ENCODE results near the gene ANGPTL2.

The ANGPTL2 gene

GRCh38 chr9:127079446-127080140 is 42.8 kb downstream of the ANGPTL2 start:
- H2BK120ac ChIP-seq (ENCODE audit: insufficient read depth, low read length, poor library complexity): no peak overlapping the region
- H4K12ac ChIP-seq (ENCODE audit: low read depth, low read length): no peak overlapping the region
- no peaks in the 10 kb centered on the region for H3K27me3 ChIP-seq (ENCODE audit: insufficient read depth, low read length)
- no CpG with 5 or more reads among the region's 8 CpGs for WGBS (ENCODE audit: extremely low coverage, insufficient coverage, insufficient read length)
- no peak overlapping the region for H3K14ac ChIP-seq (ENCODE audit: low read length)
- H3K36me3 ChIP-seq (ENCODE audit: control insufficient read depth in 1 of 2, insufficient read depth in 2 of 2, low read length in 2 of 2): no peaks in the 10 kb centered on the region
- no peak overlapping the region for H4K91ac ChIP-seq (ENCODE audit: low read depth, low read length)
- H3K4me1 ChIP-seq (ENCODE audit: control insufficient read depth in 1 of 2, insufficient read depth in 2 of 2, low read length in 2 of 2): peaks cover 9 to 17% of the 10 kb centered on the region in 2 experiments
- H3K18ac ChIP-seq (ENCODE audit: low read length): no peak overlapping the region
- no peak overlapping the region for H2AK5ac ChIP-seq (ENCODE audit: low read length)
- no peak overlapping the region for H2BK12ac ChIP-seq (ENCODE audit: low read length)
- no peak overlapping the region for H3K4me3 ChIP-seq (ENCODE audit: low read depth, low read length)
- H2AFZ ChIP-seq (ENCODE audit: insufficient read depth, low read length, poor library complexity): no peak overlapping the region
- H3K79me1 ChIP-seq (ENCODE audit: low read length): no peaks in the 10 kb centered on the region
- H3K27ac ChIP-seq (ENCODE audit: low read depth, low read length): no peak overlapping the region
- no peak overlapping the region for H3K23ac ChIP-seq (ENCODE audit: low read length)
- H3K9ac ChIP-seq (ENCODE audit: low read length): no peak overlapping the region
- no peak overlapping the region for H4K8ac ChIP-seq (ENCODE audit: low read depth, low read length)
- DNase-seq: no peak
- H2BK5ac ChIP-seq (ENCODE audit: low read depth, low read length, poor library complexity): no peak overlapping the region
- peaks cover 4% of the 10 kb centered on the region for H3K9me3 ChIP-seq (ENCODE audit: insufficient read depth, low read depth, low read length)
- no peak overlapping the region for H3K4ac ChIP-seq (ENCODE audit: low read depth, low read length)
- no peaks in the 10 kb centered on the region for H3K79me2 ChIP-seq (ENCODE audit: control insufficient read depth, insufficient read depth, low read length, poor library complexity)
- no peak overlapping the region for H3K4me2 ChIP-seq (ENCODE audit: low read length)

GRCh38 chr9:127078988-127079387 is 43.4 kb downstream of the ANGPTL2 start:
- Histone ChIP-seq H4K8ac (ENCODE audit: low read depth, low read length) (no peak overlapping the region), H2BK120ac (ENCODE audit: insufficient read depth, low read length, poor library complexity) (no peak overlapping the region), H2BK5ac (ENCODE audit: low read depth, low read length, poor library complexity) (no peak overlapping the region), H3K18ac (ENCODE audit: low read length) (no peak overlapping the region), H2AK5ac (ENCODE audit: low read length) (no peak overlapping the region), H3K14ac (ENCODE audit: low read length) (no peak overlapping the region), H2BK12ac (ENCODE audit: low read length) (no peak overlapping the region), H3K9me3 (ENCODE audit: insufficient read depth, low read depth, low read length) (peaks cover 1% of the 10 kb centered on the region), H3K27ac (ENCODE audit: low read depth, low read length) (no peak overlapping the region), H2AFZ (ENCODE audit: insufficient read depth, low read length, poor library complexity) (no peak overlapping the region), H3K4me1 (ENCODE audit: control insufficient read depth in 1 of 2, insufficient read depth in 2 of 2, low read length in 2 of 2) (peaks cover 4 to 12% of the 10 kb centered on the region in 2 experiments), H3K27me3 (ENCODE audit: insufficient read depth, low read length) (no peaks in the 10 kb centered on the region), H3K4me3 (ENCODE audit: low read depth, low read length) (no peak overlapping the region), H4K91ac (ENCODE audit: low read depth, low read length) (no peak overlapping the region), H3K4me2 (ENCODE audit: low read length) (no peak overlapping the region), H4K12ac (ENCODE audit: low read depth, low read length) (no peak overlapping the region), H3K4ac (ENCODE audit: low read depth, low read length) (no peak overlapping the region), H3K79me1 (ENCODE audit: low read length) (no peaks in the 10 kb centered on the region), H3K36me3 (ENCODE audit: control insufficient read depth in 1 of 2, insufficient read depth in 2 of 2, low read length in 2 of 2) (no peaks in the 10 kb centered on the region), H3K23ac (ENCODE audit: low read length) (no peak overlapping the region), H3K79me2 (ENCODE audit: control insufficient read depth, insufficient read depth, low read length, poor library complexity) (no peaks in the 10 kb centered on the region), H3K9ac (ENCODE audit: low read length) (no peak overlapping the region)
- no CpG with 5 or more reads among the region's 1 CpG for WGBS (ENCODE audit: extremely low coverage, insufficient coverage, insufficient read length)
- DNase-seq: no peak

GRCh38 chr9:127078336-127078735 is 44.1 kb downstream of the ANGPTL2 start:
- Histone ChIP-seq H3K4me1 (ENCODE audit: control insufficient read depth in 1 of 2, insufficient read depth in 2 of 2, low read length in 2 of 2) (peaks cover 2 to 6% of the 10 kb centered on the region in 2 experiments), H3K4me2 (ENCODE audit: low read length) (no peak overlapping the region), H3K9ac (ENCODE audit: low read length) (no peak overlapping the region), H3K4ac (ENCODE audit: low read depth, low read length) (no peak overlapping the region), H3K4me3 (ENCODE audit: low read depth, low read length) (no peak overlapping the region), H2AK5ac (ENCODE audit: low read length) (no peak overlapping the region), H3K18ac (ENCODE audit: low read length) (no peak overlapping the region), H3K79me1 (ENCODE audit: low read length) (no peaks in the 10 kb centered on the region), H3K79me2 (ENCODE audit: control insufficient read depth, insufficient read depth, low read length, poor library complexity) (no peaks in the 10 kb centered on the region), H3K23ac (ENCODE audit: low read length) (no peak overlapping the region), H3K9me3 (ENCODE audit: insufficient read depth, low read depth, low read length) (peaks cover 1% of the 10 kb centered on the region), H3K27ac (ENCODE audit: low read depth, low read length) (no peak overlapping the region), H3K36me3 (ENCODE audit: control insufficient read depth in 1 of 2, insufficient read depth in 2 of 2, low read length in 2 of 2) (no peaks in the 10 kb centered on the region), H2BK120ac (ENCODE audit: insufficient read depth, low read length, poor library complexity) (no peak overlapping the region), H4K91ac (ENCODE audit: low read depth, low read length) (no peak overlapping the region), H2BK12ac (ENCODE audit: low read length) (no peak overlapping the region), H2AFZ (ENCODE audit: insufficient read depth, low read length, poor library complexity) (no peak overlapping the region), H3K27me3 (ENCODE audit: insufficient read depth, low read length) (no peaks in the 10 kb centered on the region), H4K12ac (ENCODE audit: low read depth, low read length) (no peak overlapping the region), H2BK5ac (ENCODE audit: low read depth, low read length, poor library complexity) (no peak overlapping the region), H3K14ac (ENCODE audit: low read length) (no peak overlapping the region), H4K8ac (ENCODE audit: low read depth, low read length) (no peak overlapping the region)
- peak in 1 of 2 donors; percentile 56 for DNase-seq
- WGBS (ENCODE audit: extremely low coverage, insufficient coverage, insufficient read length): no CpG with 5 or more reads among the region's 6 CpGs

- H3K18ac ChIP-seq (ENCODE audit: low read length): no peak overlapping the region
- WGBS (ENCODE audit: extremely low coverage, insufficient coverage, insufficient read length): no CpG with 5 or more reads among the region's 2 CpGs
Measured at GRCh38 chr9:127077644-127077946, 44.8 kb downstream of the ANGPTL2 start.

More at GRCh38 chr9:127077644-127077946, 44.8 kb downstream of the ANGPTL2 start:
- Histone ChIP-seq H3K79me1 (ENCODE audit: low read length) (no peaks in the 10 kb centered on the region), H4K8ac (ENCODE audit: low read depth, low read length) (no peak overlapping the region), H2BK12ac (ENCODE audit: low read length) (no peak overlapping the region), H2BK5ac (ENCODE audit: low read depth, low read length, poor library complexity) (no peak overlapping the region), H3K9me3 (ENCODE audit: insufficient read depth, low read depth, low read length) (peaks cover 1% of the 10 kb centered on the region), H3K36me3 (ENCODE audit: control insufficient read depth in 1 of 2, insufficient read depth in 2 of 2, low read length in 2 of 2) (no peaks in the 10 kb centered on the region), H3K4ac (ENCODE audit: low read depth, low read length) (no peak overlapping the region), H3K4me1 (ENCODE audit: control insufficient read depth in 1 of 2, insufficient read depth in 2 of 2, low read length in 2 of 2) (peaks cover 0 to 5% of the 10 kb centered on the region in 2 experiments), H2BK120ac (ENCODE audit: insufficient read depth, low read length, poor library complexity) (no peak overlapping the region), H3K4me2 (ENCODE audit: low read length) (no peak overlapping the region), H3K23ac (ENCODE audit: low read length) (no peak overlapping the region), H2AK5ac (ENCODE audit: low read length) (no peak overlapping the region), H3K27me3 (ENCODE audit: insufficient read depth, low read length) (no peaks in the 10 kb centered on the region), H3K9ac (ENCODE audit: low read length) (no peak overlapping the region), H4K12ac (ENCODE audit: low read depth, low read length) (no peak overlapping the region), H4K91ac (ENCODE audit: low read depth, low read length) (no peak overlapping the region), H3K4me3 (ENCODE audit: low read depth, low read length) (no peak overlapping the region), H3K79me2 (ENCODE audit: control insufficient read depth, insufficient read depth, low read length, poor library complexity) (no peaks in the 10 kb centered on the region), H3K14ac (ENCODE audit: low read length) (no peak overlapping the region), H3K27ac (ENCODE audit: low read depth, low read length) (no peak overlapping the region), H2AFZ (ENCODE audit: insufficient read depth, low read length, poor library complexity) (no peak overlapping the region)
- no peak for DNase-seq

All from trophoblast cell (in vitro differentiated cells and primary cell).